Measurements from ENCODE around the gene HEBP2. TPM values are rescaled to one million over a fixed set of nuclear protein-coding genes. Genes with fewer than 3 reads are reported as not detected.

Gene HEBP2
- total and polyA plus RNA-seq, 2 of the 13 experiments (the other 11 are each of a cell fraction or from before 2014, with no cell fraction given), result 16.0 to 72.8 TPM

GRCh38 chr6:138377844-138378243, 26.2 kb upstream of the HEBP2 start, which contains the start of gene SMIM28:
SMIM28 (plus strand) TSS chr6:138377905; CDS start chr6:138378073, 168 bp downstream.
- in situ Hi-C loops (cut with HindIII; ENCODE audit: extremely low pct_ligation_motif_present, low pct_unique_long_range_greater_than_20kb), result no loop called here
- FAIRE-seq, result no peak
- TF ChIP-seq, protein P1, sequence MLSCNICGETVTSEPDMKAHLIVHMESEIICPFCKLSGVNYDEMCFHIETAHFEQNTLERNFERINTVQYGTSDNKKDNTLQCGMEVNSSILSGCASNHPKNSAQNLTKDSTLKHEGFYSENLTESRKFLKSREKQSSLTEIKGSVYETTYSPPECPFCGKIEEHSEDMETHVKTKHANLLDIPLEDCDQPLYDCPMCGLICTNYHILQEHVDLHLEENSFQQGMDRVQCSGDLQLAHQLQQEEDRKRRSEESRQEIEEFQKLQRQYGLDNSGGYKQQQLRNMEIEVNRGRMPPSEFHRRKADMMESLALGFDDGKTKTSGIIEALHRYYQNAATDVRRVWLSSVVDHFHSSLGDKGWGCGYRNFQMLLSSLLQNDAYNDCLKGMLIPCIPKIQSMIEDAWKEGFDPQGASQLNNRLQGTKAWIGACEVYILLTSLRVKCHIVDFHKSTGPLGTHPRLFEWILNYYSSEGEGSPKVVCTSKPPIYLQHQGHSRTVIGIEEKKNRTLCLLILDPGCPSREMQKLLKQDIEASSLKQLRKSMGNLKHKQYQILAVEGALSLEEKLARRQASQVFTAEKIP (CRISPR knock-in tag; IDR thresholded peaks at IDR 0.05; ENCODE audit: borderline replicate concordance), result no peak
- TF ChIP-seq ZBTB20 (CRISPR knock-in tag; IDR thresholded peaks at IDR 0.05; ENCODE audit: borderline replicate concordance, low read depth) (no peak), ZNF230 (CRISPR knock-in tag; IDR thresholded peaks at IDR 0.05) (no peak), HIC2 (CRISPR knock-in tag; IDR thresholded peaks at IDR 0.05; ENCODE audit: low read depth) (no peak), ZBTB1 (CRISPR knock-in tag; IDR thresholded peaks at IDR 0.05; ENCODE audit: borderline replicate concordance) (no peak), ARID5B (CRISPR knock-in tag; IDR thresholded peaks at IDR 0.05) (no peak), DBP (CRISPR knock-in tag; IDR thresholded peaks at IDR 0.05; ENCODE audit: not compliant biosample characterization) (no peak), RARG (CRISPR knock-in tag; IDR thresholded peaks at IDR 0.05; ENCODE audit: low read depth) (no peak), RORA (CRISPR knock-in tag; IDR thresholded peaks at IDR 0.05) (no peak), CBFB (CRISPR knock-in tag; IDR thresholded peaks at IDR 0.05) (no peak), ZNF383 (CRISPR knock-in tag; IDR thresholded peaks at IDR 0.05; ENCODE audit: borderline replicate concordance) (no peak), IRF2 (CRISPR knock-in tag; IDR thresholded peaks at IDR 0.05) (no peak), POLR2A (IDR thresholded peaks at IDR 0.05; ENCODE audit: insufficient read depth in 1 of 2, low read depth in 2 of 2, low read length in 2 of 2) (no peak), ARNTL (CRISPR knock-in tag; IDR thresholded peaks at IDR 0.05) (no peak), ZNF891 (CRISPR knock-in tag; IDR thresholded peaks at IDR 0.05) (no peak), ZNF577 (CRISPR knock-in tag; IDR thresholded peaks at IDR 0.05; ENCODE audit: borderline replicate concordance, low read depth) (no peak), GPN1 (CRISPR knock-in tag; IDR thresholded peaks at IDR 0.05; ENCODE audit: borderline replicate concordance) (no peak), FOXA1 (IDR thresholded peaks at IDR 0.05) (no peak), FOXA1 (CRISPR knock-in tag; IDR thresholded peaks at IDR 0.05) (no peak)

More at GRCh38 chr6:138377844-138378243, 26.2 kb upstream of the HEBP2 start, which contains the start of gene SMIM28:
- no TSS peak for BruUV-seq (replicated peaks)
- H4K20me1 ChIP-seq (ENCODE audit: insufficient read depth, low read length), result no peaks in the 10 kb centered on the region
- no peaks in the 10 kb centered on the region for H3K27me3 ChIP-seq (ENCODE audit: control insufficient read depth in 1 of 2, insufficient read depth in 2 of 2, low read length in 2 of 2)
- CTCF ChIA-PET (ENCODE audit: low intra/inter-chr PET ratio, low total read pairs), result no interaction called here
- DNase-seq (ENCODE audit: low spot score) (no peak), ATAC-seq (no peak)
- H3K9me3 ChIP-seq (ENCODE audit: low read length), result no peaks in the 10 kb centered on the region
- no peak within 1 kb of the TSS for H2AFZ ChIP-seq (ENCODE audit: low read length)
- no peak within 1 kb of the TSS for H3K27ac ChIP-seq (ENCODE audit: extremely low read length, insufficient read depth, low read length)
- no peak within 1 kb of the TSS for H3K4me3 ChIP-seq (replicated peaks in 1 of 3; ENCODE audit: insufficient read depth in 1 of 3, low read depth in 2 of 3, low read length in 3 of 3)
- no peak within 1 kb of the TSS for H3K9ac ChIP-seq (ENCODE audit: insufficient read depth, low read depth, low read length)
- POLR2A ChIA-PET, result no interaction called here
- H3K4me1 ChIP-seq (ENCODE audit: insufficient read depth, low read length), result no peaks in the 10 kb centered on the region
- H3K4me2 ChIP-seq (ENCODE audit: low read depth, low read length), result no peak within 1 kb of the TSS
- intact Hi-C loops (cut with micrococcal nuclease; ENCODE audit: unreplicated experiment), result no loop called here
- H3K36me3 ChIP-seq (replicated peaks in 1 of 2; ENCODE audit: control insufficient read depth in 1 of 2, insufficient read depth in 2 of 2, low read length in 2 of 2), result no peaks in the 10 kb centered on the region
- H3K79me2 ChIP-seq (ENCODE audit: insufficient read depth, low read length), result no peaks in the 10 kb centered on the region
- WGBS (ENCODE audit: low lambda C conversion rate), result 36% methylated on average over 6 of the region's 6 CpGs
